Transverse colon (tissue), 4 donors: ENCODE data around the gene GPSM3. TPM values are rescaled to one million over a fixed set of nuclear protein-coding genes. Genes with fewer than 3 reads are reported as not detected.

Source experiments
- DNase-seq: peaks from one replicate; pipeline ENCODE4 v3.0.0-alpha.2; 2019
- H3K27ac ChIP-seq, 4 donors: fragments of 200-600 bp; sonication (generic); 2 replicates each; pipeline ENCODE4 v1.5.1; 2016 to 2018; ENCODE audit warnings: inconsistent platforms in 4 of 4
- H3K27me3 ChIP-seq: fragments of 200-600 bp; sonication (generic); 2 replicates; pipeline ENCODE4 v1.5.1; 2017; ENCODE audit warnings: inconsistent platforms
- H3K36me3 ChIP-seq, 4 donors: fragments of 200-600 bp; sonication (generic); 2 replicates each; pipeline ENCODE4 v1.5.1; 2017 to 2019; ENCODE audit warnings: inconsistent platforms in 4 of 4
- H3K4me1 ChIP-seq, 4 donors: fragments of 200-600 bp; sonication (generic); 2 replicates each; pipeline ENCODE4 v1.5.1; 2017 to 2020; ENCODE audit warnings: inconsistent platforms in 4 of 4
- H3K4me3 ChIP-seq, 4 donors: fragments of 200-600 bp; sonication (generic); 1 replicate in 1 of 4; 2 replicates in 3 of 4; pipeline versions ENCODE4 v1.5.1 to v1.6.1; 2017 to 2019; ENCODE audit warnings: inconsistent platforms in 4 of 4
- H3K9me3 ChIP-seq, 2 donors: fragments of 200-600 bp; sonication (generic); 2 replicates each; pipeline ENCODE4 v1.5.1; 2017 to 2019; ENCODE audit warnings: inconsistent platforms in 2 of 2
- EP300 ChIP-seq: sonication (generic); formaldehyde crosslinking; IDR thresholded peaks from one replicate; pipeline ENCODE4 v1.6.1; 2017; ENCODE audit warnings: antibody characterized with exemption, low read depth
- POLR2A ChIP-seq: fragments of 450-650 bp; IDR thresholded peaks from one replicate; pipeline ENCODE4 v1.6.1; 2016; ENCODE audit warnings: antibody characterized with exemption, mild to moderate bottlenecking, moderate library complexity
- POLR2AphosphoS5 ChIP-seq, 3 donors: sonication (generic); formaldehyde crosslinking; IDR thresholded peaks; one replicate each; pipeline ENCODE4 v1.6.1; 2016; ENCODE audit warnings: antibody characterized with exemption in 3 of 3
- WGBS, 2 donors: methylation state at CpG; one replicate each; pipeline ENCODE4 v1.1.5; 2018; ENCODE audit warnings: low coverage in 1 of 2; 5-methylcytosine and 5-hydroxymethylcytosine counted together
- in situ Hi-C, 4 donors: fragments of 200-750 bp; cut with MboI; loops; one replicate each; pipeline versions ENCODE4 v1.15.0 to v1.15.1; 2017; ENCODE audit warnings: low sequenced_read_pairs in 3 of 4, low pct_ligation_motif_present in 1 of 4, low pct_unique_long_range_greater_than_20kb in 1 of 4
- intact Hi-C: fragments of 100-400 bp; cut with DNase I; formaldehyde crosslinking; loops from one replicate; pipeline ENCODE4 v1.15.1; 2023; ENCODE audit warnings: low total_unique reads
- total RNA-seq, 4 donors: library from RNA; depleted of rRNA; stranded (reverse); fragments of >200 nt; gene quantifications; one replicate each; pipeline ENCODE4 v1.1.0, GENCODE V29; 2016
- TF ChIP-seq, protein P1 (sequence below), 5 experiments: fragments of 200-600 bp in 3 of 5; fragments of 450-650 bp in 2 of 5; sonication (generic) in 3 of 5; IDR thresholded peaks; 1 replicate in 2 of 5; 2 replicates in 3 of 5; pipeline ENCODE4 v1.5.1; 2016 to 2017; ENCODE audit warnings: antibody characterized with exemption in 5 of 5, inconsistent platforms in 3 of 5, mild to moderate bottlenecking in 2 of 5, moderate library complexity in 1 of 5

Gene GPSM3
- total RNA-seq, 4 donors from 2014 or later: 1.00 to 8.6 (median 6.7) TPM

DNA sequence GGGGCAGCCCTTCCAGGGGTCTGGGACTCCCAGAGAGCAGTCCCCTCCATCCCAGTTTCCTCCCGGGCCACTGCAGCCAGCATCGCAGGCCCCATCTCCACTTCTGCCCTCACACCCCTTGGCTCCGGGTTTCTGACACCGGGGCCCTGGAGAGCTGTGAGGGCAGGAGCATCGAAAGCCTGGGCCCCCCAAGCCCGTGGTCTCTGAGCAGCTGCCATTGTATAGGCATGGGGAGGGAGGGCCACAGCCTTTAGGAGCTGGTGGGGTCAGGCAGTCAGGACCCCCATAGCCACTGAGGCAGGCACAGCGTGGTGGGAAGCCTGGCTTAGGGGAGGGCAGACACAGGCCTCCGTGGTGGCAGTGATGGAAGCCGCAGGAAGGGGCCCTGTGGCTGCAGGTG, 9.7 kb upstream of the GPSM3 start:
- WGBS, 2 donors: 89 to 93% methylated on average over 2 to 3 of the region's 9 CpGs
- intact Hi-C loops: no loop called here
- Histone ChIP-seq H3K36me3 (no peaks in the 10 kb centered on the region), H3K9me3 (no peaks in the 10 kb centered on the region), H3K4me1 (peaks cover 0 to 3% (median 1%) of the 10 kb centered on the region in 4 donors), H3K4me3 (no peak overlapping the region), H3K27me3 (no peaks in the 10 kb centered on the region), H3K27ac (no peak overlapping the region)
- DNase-seq: no peak
- in situ Hi-C loops: no loop called here
- no peak for TF ChIP-seq EP300
- TF ChIP-seq POLR2AphosphoS5 (IDR thresholded peaks at IDR 0.05): no peak
- TF ChIP-seq POLR2A: no peak
- TF ChIP-seq, protein P1, sequence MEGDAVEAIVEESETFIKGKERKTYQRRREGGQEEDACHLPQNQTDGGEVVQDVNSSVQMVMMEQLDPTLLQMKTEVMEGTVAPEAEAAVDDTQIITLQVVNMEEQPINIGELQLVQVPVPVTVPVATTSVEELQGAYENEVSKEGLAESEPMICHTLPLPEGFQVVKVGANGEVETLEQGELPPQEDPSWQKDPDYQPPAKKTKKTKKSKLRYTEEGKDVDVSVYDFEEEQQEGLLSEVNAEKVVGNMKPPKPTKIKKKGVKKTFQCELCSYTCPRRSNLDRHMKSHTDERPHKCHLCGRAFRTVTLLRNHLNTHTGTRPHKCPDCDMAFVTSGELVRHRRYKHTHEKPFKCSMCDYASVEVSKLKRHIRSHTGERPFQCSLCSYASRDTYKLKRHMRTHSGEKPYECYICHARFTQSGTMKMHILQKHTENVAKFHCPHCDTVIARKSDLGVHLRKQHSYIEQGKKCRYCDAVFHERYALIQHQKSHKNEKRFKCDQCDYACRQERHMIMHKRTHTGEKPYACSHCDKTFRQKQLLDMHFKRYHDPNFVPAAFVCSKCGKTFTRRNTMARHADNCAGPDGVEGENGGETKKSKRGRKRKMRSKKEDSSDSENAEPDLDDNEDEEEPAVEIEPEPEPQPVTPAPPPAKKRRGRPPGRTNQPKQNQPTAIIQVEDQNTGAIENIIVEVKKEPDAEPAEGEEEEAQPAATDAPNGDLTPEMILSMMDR (IDR thresholded peaks at IDR 0.05): no peak

DNA sequence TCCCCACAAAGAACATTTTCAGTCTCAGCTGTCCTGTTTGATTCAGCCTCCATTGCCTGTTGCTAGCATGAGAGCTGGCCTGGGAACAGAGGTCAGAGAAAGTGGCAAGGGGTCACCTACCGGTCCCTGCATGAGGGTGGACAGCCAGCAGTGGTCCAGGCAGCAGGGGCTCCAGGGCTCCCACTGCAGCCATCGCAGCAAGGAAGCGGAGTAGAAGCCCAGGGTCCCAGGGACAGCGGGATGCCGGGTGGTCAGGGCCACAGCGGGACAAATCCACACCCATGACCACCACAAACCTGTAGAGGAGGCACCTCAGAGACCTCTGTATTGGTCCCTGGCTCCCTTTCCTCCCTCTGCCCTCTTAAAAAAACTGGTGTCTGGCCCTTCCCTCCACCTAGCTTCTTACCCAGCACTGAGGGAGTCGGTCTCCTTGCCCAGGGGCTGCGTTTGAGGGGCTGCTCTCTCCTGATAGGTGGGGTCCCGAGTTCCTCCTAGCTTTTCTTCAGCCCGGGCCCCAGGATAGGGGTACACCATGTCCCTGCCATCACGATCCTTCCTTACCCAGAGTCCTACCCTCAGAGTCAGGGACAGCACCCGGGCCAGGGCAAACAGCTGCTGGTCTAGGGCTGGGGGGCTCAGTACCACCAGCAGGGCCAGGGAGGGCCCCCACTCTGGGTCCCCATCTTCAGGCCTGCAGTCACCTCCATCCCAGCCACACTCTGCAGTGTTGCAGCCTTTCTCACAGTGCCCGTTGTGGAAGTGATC, 8.4 kb upstream of the GPSM3 start:
- Histone ChIP-seq H3K27ac (no peak overlapping the region), H3K27me3 (no peaks in the 10 kb centered on the region), H3K4me1 (peaks cover 0 to 12% (median 8%) of the 10 kb centered on the region in 4 donors), H3K4me3 (no peak overlapping the region), H3K9me3 (no peaks in the 10 kb centered on the region), H3K36me3 (no peaks in the 10 kb centered on the region)
- 78% methylated on average over 13 of the region's 13 CpGs; no CpG with 5 or more reads in 1 of the 2 donors for WGBS, 2 donors
- intact Hi-C loops: no loop called here
- TF ChIP-seq, protein P1 (IDR thresholded peaks at IDR 0.05): no peak
- no peak for TF ChIP-seq POLR2A
- no peak for TF ChIP-seq EP300
- TF ChIP-seq POLR2AphosphoS5 (IDR thresholded peaks at IDR 0.05): no peak
- in situ Hi-C loops: no loop called here
- no peak for DNase-seq

DNA sequence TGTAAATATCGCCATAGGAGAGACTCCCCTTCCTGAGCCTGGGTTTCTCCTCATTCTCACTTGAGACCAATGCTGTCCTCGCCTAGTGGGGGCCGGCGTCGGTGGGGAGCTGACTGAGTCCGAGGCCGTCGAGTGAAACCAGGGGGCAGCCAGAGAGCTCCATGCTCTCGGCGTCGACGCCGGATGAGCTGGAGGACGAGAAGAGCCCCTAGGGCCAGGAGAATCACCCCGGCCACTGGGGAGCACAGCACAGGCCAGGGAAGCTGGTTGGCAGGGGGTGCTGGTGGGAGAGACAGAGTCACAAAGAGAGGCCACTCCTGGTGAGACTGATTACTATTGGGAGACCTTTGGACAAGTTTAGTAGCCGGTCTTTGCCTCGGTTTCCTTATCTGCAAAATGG, 6.4 kb upstream of the GPSM3 start:
- 91% methylated on average over 17 of the region's 17 CpGs; no CpG with 5 or more reads in 1 of the 2 donors for WGBS, 2 donors
- Histone ChIP-seq H3K4me3 (no peak overlapping the region), H3K27me3 (no peaks in the 10 kb centered on the region), H3K27ac (no peak overlapping the region), H3K9me3 (no peaks in the 10 kb centered on the region), H3K4me1 (peaks cover 5 to 18% (median 12%) of the 10 kb centered on the region in 4 donors), H3K36me3 (no peaks in the 10 kb centered on the region)
- intact Hi-C loops (no loop called here), in situ Hi-C loops (no loop called here)
- DNase-seq: no peak
- TF ChIP-seq POLR2A (no peak), EP300 (no peak), POLR2AphosphoS5 (IDR thresholded peaks at IDR 0.05) (no peak)
- TF ChIP-seq, protein P1 (IDR thresholded peaks at IDR 0.05): no peak

DNA sequence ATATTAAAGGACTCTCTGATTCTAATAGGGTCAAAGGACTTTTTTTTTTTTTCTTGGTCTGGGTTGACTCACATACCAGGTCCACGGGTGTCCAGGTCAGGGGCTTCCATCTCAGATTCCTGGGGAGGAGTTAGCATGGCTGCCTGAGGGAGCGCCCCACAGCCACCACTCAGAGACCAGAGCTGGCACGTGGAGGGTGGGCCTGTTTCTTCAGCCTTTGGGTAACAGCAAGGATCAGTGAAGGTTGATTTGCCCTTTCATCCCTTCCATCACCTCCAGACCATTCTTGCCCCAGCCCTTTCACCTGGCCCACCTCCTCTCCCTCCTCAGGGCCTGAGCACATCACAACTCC, 5.9 kb upstream of the GPSM3 start:
- WGBS, 2 donors: 64 to 67% methylated on average over 2 to 3 of the region's 3 CpGs
- no peak for DNase-seq
- intact Hi-C loops: no loop called here
- in situ Hi-C loops: no loop called here
- TF ChIP-seq, protein P1 (IDR thresholded peaks at IDR 0.05): no peak
- TF ChIP-seq POLR2AphosphoS5 (IDR thresholded peaks at IDR 0.05) (no peak), POLR2A (no peak), EP300 (no peak)
- H3K27me3 ChIP-seq: no peaks in the 10 kb centered on the region
- no peak overlapping the region for H3K4me3 ChIP-seq
- H3K27ac ChIP-seq: no peak overlapping the region
- no peaks in the 10 kb centered on the region for H3K9me3 ChIP-seq
- H3K4me1 ChIP-seq: peaks cover 5 to 21% (median 12%) of the 10 kb centered on the region in 4 donors
- H3K36me3 ChIP-seq: no peaks in the 10 kb centered on the region
